Stomach smooth muscle (tissue), 2 donors: Measurements from ENCODE around the gene ARV1.
"Not testable (repeated sequence)": the region's sequence is repeated elsewhere in the genome, so short reads cannot be mapped to it uniquely, and the experiment has no call there.

Source experiments
- H3K27ac ChIP-seq: one replicate; pipeline ENCODE4 v1.7.0; 2013; ENCODE audit warnings: mild to moderate bottlenecking, low read length, inconsistent platforms
- H3K27me3 ChIP-seq, 2 donors: one replicate each; pipeline ENCODE4 v1.7.0; 2013; ENCODE audit warnings: low read length in 2 of 2; ENCODE audit not compliant: insufficient read depth in 2 of 2, control insufficient read depth in 1 of 2
- H3K36me3 ChIP-seq, 2 donors: one replicate each; pipeline ENCODE4 v1.7.0; 2013; ENCODE audit warnings: low read length in 2 of 2; ENCODE audit not compliant: control insufficient read depth in 2 of 2, insufficient read depth in 2 of 2
- H3K4me1 ChIP-seq: one replicate; pipeline ENCODE4 v1.7.0; 2013; ENCODE audit warnings: low read length; ENCODE audit not compliant: control insufficient read depth, insufficient read depth
- H3K4me3 ChIP-seq, 2 donors: one replicate each; pipeline ENCODE4 v1.7.0; 2013; ENCODE audit warnings: low read length in 2 of 2
- H3K9ac ChIP-seq, 2 donors: one replicate each; pipeline ENCODE4 v1.7.0; 2013; ENCODE audit warnings: low read length in 2 of 2, mild to moderate bottlenecking in 1 of 2
- H3K9me3 ChIP-seq, 2 donors: one replicate each; pipeline ENCODE4 v1.7.0; 2013; ENCODE audit warnings: low read length in 2 of 2; ENCODE audit not compliant: control insufficient read depth in 2 of 2
- donor health status: healthy.
- donor health status: Pancreatic carcinoma.

Gene ARV1

DNA sequence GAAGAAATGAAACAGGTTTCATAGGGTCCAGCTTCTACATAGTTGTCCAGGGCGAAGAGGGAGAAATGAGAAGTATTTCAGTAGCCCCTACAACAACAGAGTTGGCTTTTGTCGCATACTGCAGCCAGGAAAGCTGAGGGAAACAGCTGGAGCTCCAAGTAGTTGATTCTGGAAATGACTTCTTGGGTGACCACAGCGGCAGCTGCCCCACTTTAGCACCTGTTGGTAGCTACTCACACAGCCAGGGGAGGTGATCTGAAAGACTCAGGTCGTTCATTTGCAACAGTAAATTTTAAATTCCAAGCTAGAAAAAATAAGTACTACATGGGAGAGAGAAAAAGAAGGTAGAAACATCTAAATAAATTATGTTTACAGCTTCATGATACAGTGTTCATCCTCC lies 2.5 kb upstream of the ARV1 start:
- Histone ChIP-seq H3K27me3 (no peaks in the 10 kb centered on the region), H3K4me3 (no peak overlapping the region), H3K36me3 (peaks cover 3 to 4% of the 10 kb centered on the region in 2 donors), H3K4me1 (peaks cover 6% of the 10 kb centered on the region), H3K9me3 (no peaks in the 10 kb centered on the region), H3K9ac (no peak overlapping the region), H3K27ac (no peak overlapping the region)

- Histone ChIP-seq H3K36me3 (peaks cover 3 to 4% of the 10 kb centered on the region in 2 donors), H3K4me3 (peak overlapping the region; percentile 18 to 97), H3K4me1 (peaks cover 6% of the 10 kb centered on the region), H3K27ac (no peak overlapping the region), H3K9ac (peak overlapping the region in 1 of 2 donors; percentile 34), H3K27me3 (no peaks in the 10 kb centered on the region), H3K9me3 (no peaks in the 10 kb centered on the region)
Measured at GRCh38 chr1:230976825-230977747, 1.8 kb upstream of the ARV1 start.

GRCh38 chr1:230977761-230978490 lies 968 bp upstream of the ARV1 start:
- Histone ChIP-seq H3K9me3 (no peaks in the 10 kb centered on the region), H3K4me3 (peak overlapping the region; percentile 18 to 97), H3K27me3 (no peaks in the 10 kb centered on the region), H3K4me1 (peaks cover 6% of the 10 kb centered on the region), H3K36me3 (peaks cover 3 to 4% of the 10 kb centered on the region in 2 donors), H3K27ac (no peak overlapping the region), H3K9ac (peak overlapping the region; percentile 34 to 69)

DNA sequence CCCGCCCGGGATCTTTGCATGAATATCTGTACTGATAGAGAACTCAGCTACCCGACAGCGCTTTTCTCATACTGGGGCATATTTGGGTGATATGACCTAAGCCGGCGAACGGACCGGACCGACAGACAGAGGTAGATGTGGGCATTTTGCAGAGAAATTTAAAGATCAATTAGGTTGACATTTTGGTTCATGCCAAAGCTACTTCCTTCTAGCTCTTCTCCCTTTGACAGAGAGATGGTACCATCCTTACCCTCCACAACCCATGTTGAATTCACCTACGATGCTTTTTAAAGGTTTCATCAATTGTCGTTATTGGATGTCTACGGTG lies 459 bp downstream of the ARV1 start:
- H3K27ac ChIP-seq: peak overlapping the region; percentile 50
- H3K4me1 ChIP-seq: peaks cover 6% of the 10 kb centered on the region
- peak overlapping the region; percentile 75 to 84 for H3K9ac ChIP-seq

DNA sequence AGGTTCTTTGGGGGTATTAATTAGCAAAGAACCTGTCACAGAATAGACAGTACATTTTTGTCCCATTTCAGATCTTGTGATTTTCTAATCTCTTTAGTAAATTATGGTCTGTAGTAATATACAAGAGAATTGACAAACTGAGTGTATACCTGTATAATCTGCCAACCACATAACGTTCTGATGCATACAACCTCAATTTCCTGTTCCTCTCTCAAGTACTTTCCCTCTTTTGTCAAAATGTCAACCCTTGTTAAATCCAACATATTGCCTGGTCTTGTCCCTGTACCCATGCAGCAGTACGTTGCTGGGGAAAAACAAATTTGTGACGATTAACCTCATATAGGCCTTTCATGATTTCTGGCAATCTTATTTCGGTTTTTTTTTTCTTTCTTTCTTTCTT lies 1.1 kb downstream of the ARV1 start:
- no peak overlapping the region for H3K27ac ChIP-seq
- peak overlapping the region in 1 of 2 donors; percentile 97 for H3K4me3 ChIP-seq
- no peaks in the 10 kb centered on the region for H3K9me3 ChIP-seq
- H3K27me3 ChIP-seq: no peaks in the 10 kb centered on the region
- H3K36me3 ChIP-seq: peaks cover 3 to 4% of the 10 kb centered on the region in 2 donors
- H3K4me1 ChIP-seq: peaks cover 6% of the 10 kb centered on the region
- H3K9ac ChIP-seq: no peak overlapping the region

More for the DNA sequence above, 459 bp downstream of the ARV1 start:
- Histone ChIP-seq H3K36me3 (peaks cover 3 to 4% of the 10 kb centered on the region in 2 donors), H3K27me3 (no peaks in the 10 kb centered on the region), H3K9me3 (no peaks in the 10 kb centered on the region), H3K4me3 (peak overlapping the region; percentile 97 to 98)

DNA sequence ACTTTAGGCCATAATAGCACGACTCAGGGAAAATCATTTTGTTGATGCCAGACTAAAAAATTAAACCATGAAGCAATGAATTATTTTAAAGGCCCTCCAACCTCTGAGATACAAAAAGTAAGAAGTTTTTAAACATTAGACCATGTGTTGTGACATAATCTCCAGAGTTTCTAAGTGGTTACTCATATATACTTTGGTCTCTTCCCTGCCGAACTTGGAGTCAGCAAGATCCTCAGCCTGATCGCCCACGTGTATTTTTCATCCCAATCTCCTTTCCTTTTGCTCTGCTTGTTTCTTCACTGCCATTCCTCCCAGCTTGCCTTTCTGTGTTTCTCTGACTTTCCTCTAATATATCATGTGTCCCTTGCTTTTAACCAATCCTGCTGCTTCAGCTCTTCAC lies 3.8 kb downstream of the ARV1 start:
- Histone ChIP-seq H3K4me3 (no peak overlapping the region), H3K27me3 (no peaks in the 10 kb centered on the region), H3K9ac (no peak overlapping the region), H3K4me1 (peaks cover 5% of the 10 kb centered on the region), H3K9me3 (no peaks in the 10 kb centered on the region), H3K27ac (no peak overlapping the region), H3K36me3 (no peaks in the 10 kb centered on the region)

- Histone ChIP-seq H3K27me3 (no peaks in the 10 kb centered on the region), H3K9ac (no peak overlapping the region), H3K4me3 (no peak overlapping the region), H3K4me1 (no peaks in the 10 kb centered on the region), H3K9me3 (no peaks in the 10 kb centered on the region), H3K36me3 (no peaks in the 10 kb centered on the region), H3K27ac (no peak overlapping the region)
Measured at GRCh38 chr1:230983811-230984210, 4.9 kb downstream of the ARV1 start.

DNA sequence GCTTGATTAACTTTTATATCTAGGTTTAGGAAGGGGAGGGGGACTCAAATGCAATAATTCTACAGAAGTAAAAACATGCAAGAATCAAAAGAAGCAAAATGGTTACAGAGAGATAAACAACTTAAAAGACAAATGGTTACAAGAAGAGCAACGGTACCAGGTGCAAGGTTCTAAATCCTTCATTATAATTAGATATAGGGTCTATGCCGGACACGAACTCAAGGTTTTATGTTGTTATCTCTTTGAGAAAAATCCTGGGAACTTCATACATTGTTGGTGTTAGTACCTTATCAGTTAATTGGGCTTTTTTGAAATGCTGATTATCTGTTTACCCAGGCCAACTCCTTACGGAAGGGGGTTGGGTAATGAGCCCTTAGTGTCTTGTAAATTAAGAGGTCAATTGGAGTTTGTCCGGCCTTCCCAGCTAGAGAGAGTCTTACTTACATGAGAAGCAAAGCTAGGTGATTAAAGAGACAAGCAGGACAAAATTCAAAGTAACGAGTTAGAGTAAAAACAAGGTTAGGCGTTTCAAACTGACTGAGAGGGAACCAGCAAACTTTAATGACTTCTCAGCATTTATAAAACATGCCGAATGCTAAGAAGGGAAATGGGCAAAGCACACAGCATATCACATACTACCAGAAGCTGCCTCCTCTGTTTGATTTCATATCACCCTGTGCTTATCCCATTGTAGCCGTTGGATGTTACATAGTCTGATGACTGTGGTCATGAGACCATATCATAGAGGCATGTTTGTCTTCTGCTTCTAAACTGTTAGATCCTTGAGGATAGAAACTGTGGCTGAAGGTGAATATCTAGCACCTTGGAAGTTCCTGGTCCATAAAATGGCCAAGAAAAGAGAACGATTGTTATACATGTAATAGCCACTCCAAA lies 6.0 kb downstream of the ARV1 start:
- not testable (repeated sequence) for H3K27ac ChIP-seq, H3K4me1 ChIP-seq, H3K9me3 ChIP-seq, H3K27me3 ChIP-seq, H3K4me3 ChIP-seq, H3K9ac ChIP-seq, H3K36me3 ChIP-seq

DNA sequence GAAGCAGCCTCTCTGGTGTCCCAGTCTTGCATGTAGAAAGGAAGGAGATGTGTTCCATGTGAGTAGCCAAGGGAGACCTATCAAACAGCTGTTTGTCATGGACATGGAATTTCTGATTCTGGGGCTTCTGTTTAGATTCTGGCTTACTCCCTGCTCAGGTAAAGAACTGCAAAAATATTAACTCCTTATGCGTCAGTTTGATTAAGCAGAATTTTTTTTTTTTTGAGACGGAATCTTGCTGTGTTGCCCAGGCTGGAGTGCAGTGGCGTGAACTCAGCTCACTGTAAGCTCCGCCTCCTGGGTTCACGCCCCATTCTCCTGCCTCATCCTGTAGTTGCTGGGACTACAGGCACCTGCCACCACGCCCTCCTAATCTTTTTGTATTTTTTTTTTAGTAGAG lies 6.8 kb downstream of the ARV1 start:
- no peak overlapping the region for H3K27ac ChIP-seq
- no peak overlapping the region for H3K4me3 ChIP-seq
- peaks cover 4 to 5% of the 10 kb centered on the region in 2 donors for H3K36me3 ChIP-seq
- no peak overlapping the region for H3K9ac ChIP-seq
- no peaks in the 10 kb centered on the region for H3K9me3 ChIP-seq
- no peaks in the 10 kb centered on the region for H3K4me1 ChIP-seq
- H3K27me3 ChIP-seq: no peaks in the 10 kb centered on the region

DNA sequence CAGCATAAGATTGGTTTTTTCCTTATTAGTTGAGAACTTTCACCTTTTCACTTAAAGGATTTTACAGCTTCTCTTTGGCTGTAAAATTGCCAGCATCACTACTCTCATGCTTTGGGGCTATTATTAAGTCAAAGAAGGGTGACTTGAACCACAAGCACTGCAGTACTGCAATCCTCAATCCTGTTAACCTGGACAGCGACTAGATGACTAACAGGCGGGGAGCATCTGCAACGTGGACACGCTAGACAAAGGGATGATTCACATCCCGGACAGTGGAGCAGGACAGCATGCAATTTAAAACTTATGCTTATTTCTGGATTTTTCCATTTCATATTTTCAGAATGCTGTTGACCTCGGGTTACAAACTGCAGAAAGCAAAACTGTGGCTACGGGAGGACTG lies 8.1 kb downstream of the ARV1 start:
- Histone ChIP-seq H3K9me3 (no peaks in the 10 kb centered on the region), H3K4me3 (no peak overlapping the region), H3K27me3 (no peaks in the 10 kb centered on the region), H3K27ac (no peak overlapping the region), H3K4me1 (no peaks in the 10 kb centered on the region), H3K9ac (no peak overlapping the region), H3K36me3 (peaks cover 4 to 10% of the 10 kb centered on the region in 2 donors)
